Vagina (tissue), 2 donors: ENCODE measurements around the gene UBE2E2.

ENCODE experiments used
- CTCF ChIP-seq, 3 experiments: fragments of 450-650 bp in 2 of 3; fragments of 200-600 bp in 1 of 3; sonication (generic) in 1 of 3; IDR thresholded peaks; one replicate each; pipeline ENCODE4 v1.5.1; 2017 to 2019; ENCODE audit warnings: antibody characterized with exemption in 3 of 3, mild to moderate bottlenecking in 2 of 3, moderate library complexity in 2 of 3
- POLR2A ChIP-seq, 2 donors: fragments of 450-650 bp; IDR thresholded peaks; one replicate each; pipeline ENCODE4 v1.6.1; 2017; ENCODE audit warnings: antibody characterized with exemption in 2 of 2, mild to moderate bottlenecking in 2 of 2, moderate library complexity in 2 of 2
- POLR2AphosphoS5 ChIP-seq, 2 donors: sonication (generic); formaldehyde crosslinking; IDR thresholded peaks; one replicate each; pipeline ENCODE4 v1.9.0; 2017; ENCODE audit warnings: antibody characterized with exemption in 2 of 2, mild to moderate bottlenecking in 2 of 2, low read depth in 1 of 2; ENCODE audit not compliant: insufficient read depth in 1 of 2

- TF ChIP-seq CTCF (IDR thresholded peaks at IDR 0.05) (no peak), POLR2A (IDR thresholded peaks at IDR 0.05) (no peak), POLR2AphosphoS5 (IDR thresholded peaks at IDR 0.05; ENCODE audit: insufficient read depth in 1 of 2, low read depth in 1 of 2) (no peak)
Observed at GRCh38 chr3:23552506-23552905, 349.4 kb downstream of the UBE2E2 start.
